NT2/D1 (cell line): ENCODE measurements around the gene LRRC2.

Experiments used
- SUZ12 ChIP-seq: IDR thresholded peaks from 2 replicates; pipeline ENCODE4 v1.6.1; 2011; ENCODE audit not compliant: insufficient read length, insufficient read depth; ENCODE audit errors: extremely low read depth
- YY1 ChIP-seq: IDR thresholded peaks from 2 replicates; pipeline ENCODE4 v1.6.1; 2011; ENCODE audit not compliant: insufficient read length, insufficient read depth
- ZNF274 ChIP-seq: IDR thresholded peaks from 2 replicates; pipeline ENCODE4 v1.6.1; 2011; ENCODE audit warnings: mild to moderate bottlenecking, low read depth, low read length

GRCh38 chr3:46544771-46545503 is 21.2 kb downstream of the LRRC2 start:
- TF ChIP-seq YY1 (no peak), ZNF274 (no peak), SUZ12 (no peak)
